EL (cell line): ENCODE measurements around the gene GPRC6A.
A peak's percentile ranks its signal among the peaks of the same experiment; 100 is the strongest.

ENCODE experiments used
- DNase-seq: peaks from one replicate; pipeline ENCODE4 v3.0.0-alpha.2; 2016

The GPRC6A gene

GRCh38 chr6:116773886-116774285 is 55.0 kb downstream of the GPRC6A start:
- DNase-seq: no peak

- DNase-seq: no peak
Observed at GRCh38 chr6:116772450-116772849, 56.4 kb downstream of the GPRC6A start.

DNA sequence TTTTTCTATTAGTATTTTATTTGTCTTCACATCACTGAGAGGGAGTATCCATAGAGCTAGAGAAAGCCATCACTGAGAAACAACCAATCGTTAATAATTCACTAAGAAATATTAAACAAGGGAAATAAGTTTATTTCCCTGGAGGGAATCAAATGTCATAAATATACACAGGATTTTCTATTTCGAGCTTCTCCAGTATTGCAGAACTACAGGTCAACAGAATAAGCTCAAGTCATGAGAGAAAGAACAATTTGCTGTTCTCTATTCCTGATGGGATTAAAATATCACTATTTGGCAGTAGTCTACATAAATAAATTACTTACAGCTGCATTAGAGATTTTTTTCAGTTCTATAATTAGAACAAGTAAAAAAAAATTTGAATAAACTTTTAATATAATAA is 61.2 kb downstream of the GPRC6A start:
- no peak for DNase-seq

DNA sequence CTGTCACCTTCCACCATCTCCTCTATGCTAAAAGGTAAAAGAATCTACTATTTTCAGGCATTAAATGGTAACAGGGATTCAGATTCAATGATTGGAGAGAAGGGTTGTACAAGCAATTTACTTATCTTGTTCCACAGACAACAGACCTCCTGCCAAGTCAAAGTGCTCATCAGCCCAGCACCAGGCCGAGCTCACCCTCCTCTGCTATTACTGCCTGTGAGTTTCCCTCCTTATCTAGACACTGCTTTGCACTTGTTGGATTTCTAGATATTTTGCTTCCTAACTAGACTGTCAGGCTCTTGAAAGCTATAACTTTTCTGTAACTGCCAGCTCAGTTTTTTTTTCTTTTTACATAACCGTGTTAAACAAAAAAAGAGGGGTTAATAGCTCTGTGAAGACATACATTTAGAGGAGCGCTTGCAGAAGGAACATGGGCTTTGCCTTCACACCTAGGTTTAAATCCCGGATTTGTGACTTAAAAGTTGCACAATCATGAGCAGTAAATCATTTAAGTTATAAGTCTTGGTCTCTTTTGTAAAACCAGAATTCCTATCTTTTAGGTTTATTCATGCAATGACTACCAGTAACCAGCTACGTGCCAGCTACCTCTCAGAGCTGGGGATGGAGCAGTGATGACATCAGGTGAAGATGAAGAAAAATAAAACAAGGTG is 62.2 kb downstream of the GPRC6A start:
- no peak for DNase-seq

DNA sequence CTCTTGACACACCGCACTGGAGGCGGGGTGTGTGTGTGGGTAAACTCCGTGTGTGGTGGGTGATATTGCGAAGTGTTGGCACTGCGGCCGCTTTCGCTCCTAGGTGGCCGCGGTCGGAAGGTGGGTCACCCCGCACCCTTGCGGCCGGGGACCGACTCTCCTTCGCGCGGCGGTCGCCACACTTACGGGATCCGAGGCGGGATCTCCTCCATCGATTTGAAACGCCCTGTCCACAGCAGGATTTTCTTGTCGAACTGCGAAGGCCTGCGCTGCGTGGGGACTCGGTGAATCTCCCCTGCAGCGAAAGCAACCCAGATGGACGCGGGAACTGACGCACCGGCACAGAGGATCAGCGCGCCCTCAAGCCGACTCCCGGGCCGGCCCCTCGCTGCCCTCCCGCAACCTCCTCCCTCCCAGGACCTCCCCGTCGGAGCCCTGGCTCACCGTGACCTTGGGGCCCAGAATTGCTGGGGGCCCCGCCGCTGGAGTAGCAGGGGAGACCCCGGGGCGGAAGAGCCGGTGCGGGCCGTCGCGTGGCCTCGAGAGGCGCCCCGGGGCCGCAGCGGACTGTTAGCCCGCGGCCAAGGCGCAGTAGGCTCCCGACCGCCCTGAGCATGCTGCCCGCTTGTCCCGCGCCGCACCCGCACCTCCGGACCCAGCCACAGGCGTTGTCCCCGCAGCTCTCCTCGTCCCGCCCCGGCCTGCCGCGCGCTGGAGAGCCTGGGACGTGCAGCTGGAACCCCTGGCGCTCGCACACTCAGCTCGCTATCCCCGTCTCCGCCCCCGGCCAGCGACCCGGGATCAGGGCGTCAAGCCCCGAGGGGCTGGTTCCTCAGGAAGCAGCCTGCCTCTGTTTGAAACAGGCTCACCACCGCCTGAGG is 63.7 kb downstream of the GPRC6A start, which contains the start of gene FAM162B:
FAM162B (minus strand) TSS at position 759 of the 881 bp plus-strand sequence; CDS start at position 616, 143 bp downstream.
- DNase-seq: peak; percentile 69

DNA sequence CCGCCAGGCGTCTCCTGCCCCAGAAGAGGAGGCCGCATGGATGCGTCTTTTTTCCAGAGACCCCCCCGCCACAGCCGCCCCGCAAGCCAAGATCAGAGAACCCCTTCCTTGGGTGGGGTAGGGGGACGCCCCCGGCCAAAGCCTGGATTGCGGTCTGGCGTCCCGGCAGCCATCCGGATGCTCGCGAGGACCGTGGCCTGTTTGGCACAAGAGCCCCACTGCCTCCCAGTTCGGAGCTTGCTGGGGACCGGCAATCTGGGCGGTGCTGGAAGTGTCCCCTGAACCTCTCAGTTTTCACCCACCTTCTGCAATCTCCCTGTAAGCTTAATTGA is 64.3 kb downstream of the GPRC6A start:
- peak; percentile 51 for DNase-seq

GRCh38 chr6:116763906-116764628 is 64.8 kb downstream of the GPRC6A start:
- DNase-seq: peak; percentile 33

DNA sequence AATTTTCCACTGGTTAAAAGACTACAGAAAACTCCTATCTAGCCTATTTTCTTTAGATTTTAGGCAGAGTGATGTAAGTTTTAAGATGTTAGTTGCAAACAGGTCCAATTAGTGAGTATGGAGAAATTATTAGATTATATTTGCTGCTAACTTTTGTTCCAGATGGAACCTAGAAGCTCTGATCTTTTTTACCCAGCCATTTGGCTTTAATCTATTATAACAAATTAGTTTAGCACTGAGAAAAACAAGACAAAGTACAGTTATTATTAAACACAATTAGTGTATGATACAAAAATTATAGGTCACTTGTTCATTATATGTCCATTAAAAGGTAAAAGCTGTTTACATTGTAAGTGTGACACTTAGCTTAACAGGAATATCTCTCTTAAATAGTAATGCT is 65.8 kb downstream of the GPRC6A start:
- DNase-seq: no peak

- no peak for DNase-seq
Observed at GRCh38 chr6:116762235-116762634, 66.6 kb downstream of the GPRC6A start.

GRCh38 chr6:116761779-116762178 is 67.1 kb downstream of the GPRC6A start:
- DNase-seq: no peak

DNA sequence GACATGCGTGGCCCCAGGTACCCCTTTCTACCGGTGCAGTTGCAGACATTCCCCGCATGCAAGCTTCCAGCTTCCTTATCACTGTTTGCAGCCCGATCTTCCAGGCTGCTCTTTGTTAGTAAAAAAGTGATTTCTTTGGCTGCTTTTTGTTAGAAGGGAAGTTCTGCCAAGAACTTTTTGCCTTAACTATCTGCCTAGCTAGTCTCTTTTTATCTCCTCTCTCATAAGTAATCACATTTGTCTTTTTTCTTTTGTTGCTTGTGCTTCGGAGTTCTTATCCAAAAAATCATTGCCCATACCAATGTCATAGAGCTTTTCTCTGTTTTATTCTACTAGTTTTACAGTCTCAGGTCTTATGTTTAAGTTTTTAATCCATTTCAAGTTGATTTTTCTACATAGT is 83.7 kb downstream of the GPRC6A start:
- no peak for DNase-seq
